GM18499 (cell line): Measurements from ENCODE around the gene MOB3B.
A peak's percentile ranks its signal among the peaks of the same experiment; 100 is the strongest.

Experiments used
- ATAC-seq: cut with Tn5 transposase; IDR thresholded peaks from one replicate; pipeline ENCODE4 v1.9.1; 2021; ENCODE audit warnings: moderate number of reproducible peaks; ENCODE audit not compliant: insufficient read depth, unreplicated experiment

The MOB3B gene

DNA sequence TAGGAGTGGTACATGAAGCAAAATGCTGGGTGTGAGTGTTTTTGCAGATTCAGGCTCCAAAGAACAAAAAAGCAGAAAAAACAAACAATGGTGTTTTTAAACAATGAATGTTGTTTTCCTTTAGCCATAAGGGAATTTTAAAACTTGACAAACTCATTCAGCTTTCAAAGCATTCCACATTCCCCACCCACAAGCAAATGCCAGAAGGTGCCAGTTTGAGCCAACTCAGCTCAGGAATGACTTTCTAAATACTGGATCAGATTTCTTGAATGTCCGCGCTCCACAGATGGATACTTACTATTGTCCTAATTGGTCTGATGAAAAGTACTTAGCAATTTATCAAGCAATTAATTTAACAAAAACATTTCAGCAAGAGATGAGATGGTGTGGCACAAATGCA, 12.9 kb upstream of the MOB3B start:
- no peak for ATAC-seq

DNA sequence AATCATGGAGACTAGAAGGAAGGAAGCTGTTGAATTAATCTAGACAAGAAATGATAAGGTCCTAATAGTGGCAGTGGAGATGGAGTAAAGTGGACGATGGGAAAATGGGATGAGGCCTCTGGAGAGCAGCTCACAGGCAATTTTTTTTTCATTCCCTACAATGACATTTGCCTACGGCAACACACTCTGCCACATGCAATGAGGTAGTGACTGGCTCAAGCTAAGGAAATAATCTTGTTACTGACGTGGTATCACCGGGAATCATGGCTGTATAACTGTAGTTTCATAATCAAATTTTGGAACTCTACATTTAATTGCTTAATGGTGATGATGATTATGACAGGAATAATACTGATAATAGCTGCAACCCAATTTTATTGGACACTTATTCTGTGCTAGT, 12.1 kb upstream of the MOB3B start:
- ATAC-seq: no peak

DNA sequence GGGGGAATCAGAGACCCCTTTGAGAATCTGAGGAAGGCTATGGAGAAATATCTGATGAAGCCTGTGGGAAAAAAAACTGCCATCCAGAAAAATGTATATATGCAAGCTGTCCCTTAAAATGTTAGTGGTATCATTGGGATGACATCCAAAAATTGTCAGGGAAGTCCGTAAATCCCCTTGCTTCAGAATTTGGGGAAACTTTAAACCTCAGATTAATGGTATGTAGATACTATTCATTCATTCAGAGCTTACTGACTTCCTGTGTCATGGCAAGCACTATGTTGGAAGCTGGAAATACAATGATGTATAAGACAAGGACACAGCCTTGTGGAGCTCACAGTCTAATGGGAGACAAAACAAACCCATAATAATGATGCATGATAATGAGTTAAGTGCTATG, 10.9 kb upstream of the MOB3B start:
- no peak for ATAC-seq

DNA sequence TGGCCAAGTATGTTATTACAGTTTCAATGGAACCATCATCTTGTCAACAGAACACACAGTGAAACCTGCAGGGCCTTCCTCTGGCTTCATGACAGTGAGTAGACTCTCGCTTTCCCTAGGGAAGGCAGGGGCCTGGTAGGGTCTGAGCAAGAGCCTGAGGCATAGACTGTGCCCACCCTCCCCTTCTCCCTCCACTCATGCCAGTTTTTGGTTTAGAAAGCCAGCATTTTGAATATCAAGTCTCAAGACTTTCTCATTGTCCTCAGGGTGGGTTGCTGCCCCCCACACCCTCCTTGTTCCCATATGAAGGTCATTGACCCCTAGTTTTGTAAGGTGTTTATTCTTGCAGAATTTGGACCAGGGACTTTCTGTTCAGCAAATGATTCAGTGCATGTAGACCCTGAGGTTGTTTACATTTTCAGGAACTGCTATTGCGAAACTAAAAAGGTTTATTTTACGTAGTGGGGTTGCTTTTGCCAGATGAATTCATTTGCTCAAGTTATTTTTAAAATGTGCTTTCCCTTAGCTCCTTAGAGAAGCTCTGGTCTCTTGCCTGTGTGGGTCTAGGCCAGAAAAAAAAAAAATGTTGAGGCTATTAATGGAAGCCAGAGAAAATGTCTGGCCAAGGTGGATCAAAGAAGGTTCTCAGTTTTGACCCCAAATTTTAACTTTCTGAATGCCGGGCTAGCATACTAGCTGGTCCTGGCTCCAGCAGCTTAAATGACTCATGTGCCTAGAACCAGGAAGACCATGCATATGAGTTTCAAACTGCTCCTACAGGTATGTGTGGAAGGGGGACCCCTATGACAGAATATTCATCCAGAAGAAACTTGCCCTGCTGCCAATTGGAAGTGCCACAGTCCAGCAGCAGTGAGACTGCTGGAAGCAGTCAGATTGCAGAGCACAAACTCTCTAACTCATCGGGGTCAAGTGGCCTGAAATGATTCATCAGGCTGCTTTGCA, 10.1 kb upstream of the MOB3B start:
- no peak for ATAC-seq

DNA sequence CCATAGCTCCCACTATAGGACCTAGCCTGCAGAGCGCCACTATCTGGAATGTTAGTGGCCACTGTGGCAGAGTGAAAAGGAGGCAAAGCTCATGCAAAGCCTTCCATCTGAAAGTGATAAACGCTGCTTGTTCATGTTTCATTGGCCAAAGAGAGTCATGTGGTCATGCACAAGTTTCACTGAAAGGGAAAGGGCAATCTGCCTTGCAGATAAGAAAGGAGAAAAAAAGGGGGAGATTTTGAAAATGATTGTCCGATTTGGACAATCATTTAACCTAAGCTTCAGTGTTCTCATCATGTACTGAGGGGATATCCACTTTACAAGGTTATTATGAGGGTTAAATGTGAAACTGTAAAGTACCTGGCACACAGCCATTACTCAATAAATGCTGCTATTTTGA, 9.0 kb upstream of the MOB3B start:
- no peak for ATAC-seq

DNA sequence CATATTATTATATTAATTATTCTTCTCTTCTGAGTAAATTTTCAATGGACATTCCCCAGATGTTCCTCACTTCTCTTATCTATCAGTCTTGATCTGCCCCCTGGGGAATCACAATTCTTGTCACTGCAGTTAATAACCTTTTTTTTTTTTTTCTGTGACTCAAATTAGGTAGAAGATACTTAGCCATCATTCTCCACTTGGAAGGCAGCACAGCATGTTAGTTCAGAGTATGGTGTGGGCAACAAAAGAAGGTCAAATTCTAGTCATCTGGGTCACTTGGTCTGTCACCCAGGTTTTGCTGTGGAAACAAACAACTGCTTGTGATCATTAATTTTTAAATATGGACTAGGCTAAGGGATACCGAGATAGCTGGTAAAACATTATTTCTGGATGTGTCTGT, 8.1 kb upstream of the MOB3B start:
- no peak for ATAC-seq

DNA sequence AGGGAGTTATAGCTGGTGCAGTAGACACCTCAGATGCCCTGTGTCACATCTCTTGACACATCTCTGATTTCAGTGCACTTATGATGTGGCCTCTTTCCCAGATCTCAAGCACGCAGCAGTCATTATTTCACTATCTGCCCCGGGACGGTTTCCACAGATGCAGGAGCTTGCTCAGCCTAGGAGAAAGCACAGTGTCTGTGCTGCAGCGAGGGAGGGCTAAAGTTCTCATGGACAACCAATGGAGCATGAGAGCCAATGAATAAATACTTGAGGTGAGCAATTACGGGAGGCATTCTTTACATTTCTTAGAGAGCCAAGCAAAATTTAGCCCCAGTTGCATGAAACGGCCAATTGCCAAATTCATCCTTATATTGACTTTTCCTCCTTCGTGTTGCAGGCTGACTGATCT, 7.4 kb upstream of the MOB3B start:
- ATAC-seq: no peak

- ATAC-seq: no peak
Observed at GRCh38 chr9:27536168-27536567, 6.6 kb upstream of the MOB3B start.

GRCh38 chr9:27535701-27536118, 6.1 kb upstream of the MOB3B start:
- no peak for ATAC-seq

- no peak for ATAC-seq
Observed at GRCh38 chr9:27534658-27535209, 5.1 kb upstream of the MOB3B start.

DNA sequence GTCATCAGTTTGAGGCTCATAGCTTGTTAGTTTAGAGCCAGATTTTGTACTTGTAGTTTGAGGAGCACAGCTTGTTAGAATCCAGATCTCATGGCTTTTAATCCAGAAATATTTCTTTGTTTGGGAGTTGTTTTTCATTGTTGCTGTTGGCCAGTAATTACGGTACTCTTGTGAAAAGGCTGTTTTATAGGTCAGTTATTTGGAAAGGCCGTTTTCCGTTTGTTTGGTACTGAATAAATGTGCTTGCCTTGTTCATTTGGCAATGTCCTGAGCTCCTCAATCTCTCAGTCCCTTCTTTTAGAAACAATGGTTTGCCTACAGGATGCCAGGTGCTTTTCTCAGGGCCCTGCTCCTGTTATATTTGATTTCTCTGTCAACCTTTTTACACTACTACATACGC, 4.5 kb upstream of the MOB3B start:
- no peak for ATAC-seq

DNA sequence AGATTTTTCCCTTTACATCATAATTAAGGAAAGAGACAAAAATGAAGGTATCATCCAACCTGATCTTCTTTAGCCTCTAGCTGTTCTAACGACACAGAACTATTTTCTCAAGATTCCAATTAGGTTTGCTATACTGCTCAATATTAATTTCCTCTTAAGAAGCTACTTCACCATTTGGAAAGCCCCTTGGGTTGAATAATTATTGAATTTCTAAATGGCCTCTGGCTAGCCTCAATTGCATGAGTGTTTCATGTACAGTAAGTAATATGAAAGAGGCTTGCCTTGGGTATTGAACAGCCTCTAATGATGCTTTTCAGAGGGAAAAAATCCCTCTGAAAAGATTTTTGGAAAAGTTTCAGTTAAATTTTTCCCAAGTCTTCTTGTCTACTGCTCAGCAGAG, 3.7 kb upstream of the MOB3B start:
- ATAC-seq: no peak

DNA sequence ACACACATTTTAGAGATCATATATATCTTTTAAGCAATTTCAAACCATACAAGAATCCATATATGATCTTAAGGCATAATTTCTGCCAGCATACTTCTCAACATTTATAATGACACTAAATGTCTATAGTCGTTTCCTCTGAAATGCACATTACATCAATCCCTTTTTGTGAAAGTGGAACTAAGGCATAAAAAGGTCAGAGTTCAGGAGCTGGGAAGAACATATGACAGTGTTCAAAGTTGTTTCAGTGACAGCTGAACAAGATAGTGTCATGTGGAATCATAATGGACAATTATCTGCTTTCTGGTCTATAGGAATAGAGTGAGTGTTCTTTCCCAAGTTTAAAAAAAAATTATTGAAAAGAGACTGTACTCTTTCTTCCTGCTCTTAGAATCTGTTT, 2.4 kb upstream of the MOB3B start:
- ATAC-seq: no peak

DNA sequence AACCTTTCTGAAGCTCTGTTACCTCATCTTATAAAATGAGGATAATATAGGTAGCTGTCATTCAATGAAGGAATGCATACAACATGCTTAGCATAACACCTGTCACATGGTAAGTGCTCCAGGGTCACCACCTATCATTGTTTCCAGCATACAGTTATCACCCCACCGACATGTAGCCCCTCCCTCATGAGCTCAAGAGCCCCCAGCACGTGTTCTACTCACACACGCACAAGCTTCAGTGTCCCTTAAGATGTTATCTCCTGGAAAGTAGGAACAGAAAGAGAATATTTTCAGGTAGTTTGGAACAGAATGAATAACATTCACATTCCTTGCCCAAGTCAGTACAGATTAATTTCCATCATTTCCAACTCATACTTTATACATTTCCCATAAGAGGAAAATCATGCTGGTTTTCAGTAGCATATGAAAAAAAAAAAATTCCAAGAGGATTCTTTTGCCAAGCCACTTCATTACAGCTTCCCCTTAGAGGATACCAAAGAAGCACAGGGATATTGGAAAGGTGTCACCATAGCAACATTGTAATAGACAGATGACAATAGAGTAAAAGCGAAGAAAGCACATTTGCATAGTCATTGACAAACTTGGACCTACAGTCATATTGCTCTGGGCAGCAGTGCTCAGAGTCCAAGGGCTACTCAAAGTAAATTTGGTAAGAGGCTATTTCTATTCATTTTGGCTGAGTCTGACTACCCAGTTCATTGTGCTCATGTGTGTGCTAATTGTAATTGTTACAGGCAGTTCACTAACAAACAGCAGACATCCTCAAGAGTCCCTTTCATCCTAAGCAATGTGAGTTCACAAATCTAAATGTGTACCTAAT, 1.5 kb upstream of the MOB3B start:
- no peak for ATAC-seq

GRCh38 chr9:27528886-27529315, 713 bp downstream of the MOB3B start:
- no peak for ATAC-seq

DNA sequence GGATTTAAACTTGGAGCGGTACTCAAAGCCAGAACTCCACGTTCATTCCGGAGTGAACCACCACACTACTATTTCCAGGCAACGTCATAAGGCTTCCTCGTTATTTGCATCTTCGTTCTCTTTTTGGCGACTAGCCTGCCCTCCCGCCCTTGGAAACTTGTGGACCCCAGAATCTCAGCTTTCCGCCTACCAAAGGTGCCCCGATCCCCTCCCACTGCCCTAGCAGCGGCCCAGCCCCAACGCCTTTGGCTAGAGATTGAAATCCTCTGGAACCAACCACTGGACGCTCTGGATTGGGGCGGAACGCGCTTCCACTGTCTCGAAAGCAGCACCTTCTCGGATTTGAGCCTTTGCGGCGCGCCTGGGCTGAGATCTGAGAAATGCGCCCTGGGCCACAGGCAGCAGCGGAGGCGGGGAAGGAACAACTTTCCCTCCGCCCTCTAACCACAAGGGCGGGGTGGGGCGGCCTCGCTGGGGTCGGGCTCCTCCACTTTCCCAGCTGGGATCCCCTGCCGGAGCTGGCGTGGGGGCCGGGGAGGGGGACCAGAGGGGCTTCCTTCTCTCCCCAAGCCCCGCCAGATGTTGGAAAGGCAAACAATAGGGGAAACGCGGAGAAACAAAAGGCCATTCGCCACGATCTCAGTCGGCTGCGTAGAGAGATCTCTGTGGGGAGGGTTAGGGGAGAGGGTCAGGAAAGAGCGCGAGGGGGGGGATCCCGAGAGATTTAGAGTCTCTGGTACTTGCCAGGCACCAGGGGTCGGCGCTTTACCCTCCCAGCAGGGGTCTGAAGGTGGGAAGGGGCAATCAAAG, 1.3 kb downstream of the MOB3B start:
- peak; percentile 58 for ATAC-seq

- ATAC-seq: no peak
Observed at GRCh38 chr9:27527702-27528075, 1.9 kb downstream of the MOB3B start.

DNA sequence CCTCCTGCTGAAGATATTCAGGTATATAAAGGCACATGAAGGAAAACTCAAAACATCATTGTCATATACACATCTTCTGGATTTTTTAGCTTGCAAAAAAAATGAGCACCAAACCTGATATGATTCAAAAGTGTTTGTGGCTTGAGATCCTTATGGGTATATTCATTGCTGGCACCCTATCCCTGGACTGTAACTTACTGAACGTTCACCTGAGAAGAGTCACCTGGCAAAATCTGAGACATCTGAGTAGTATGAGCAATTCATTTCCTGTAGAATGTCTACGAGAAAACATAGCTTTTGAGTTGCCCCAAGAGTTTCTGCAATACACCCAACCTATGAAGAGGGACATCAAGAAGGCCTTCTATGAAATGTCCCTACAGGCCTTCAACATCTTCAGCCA, 5.4 kb downstream of the MOB3B start, which contains the start of gene IFNK:
TSS of gene IFNK (plus strand) at position 55 of the 400 bp plus-strand sequence. CDS start at position 102, 47 bp downstream.
- ATAC-seq: no peak

DNA sequence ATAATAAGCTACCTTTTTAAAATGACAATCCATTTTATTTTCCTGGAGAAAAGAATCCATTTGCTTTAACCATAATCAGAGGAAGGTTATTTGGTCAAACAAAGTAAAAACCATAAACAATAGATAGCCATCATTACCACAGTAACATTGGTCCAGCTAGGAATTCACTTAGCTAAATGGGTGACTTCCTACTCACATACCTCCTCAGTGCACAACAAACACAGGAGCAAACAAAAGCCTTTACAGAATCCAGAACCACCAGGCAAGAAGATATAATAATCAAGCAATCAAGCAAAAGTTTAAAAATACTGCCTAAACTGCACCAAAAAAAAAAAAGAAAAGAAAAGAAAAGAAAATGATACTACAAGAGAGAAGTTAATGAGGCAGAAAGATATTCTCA, 6.5 kb downstream of the MOB3B start:
- ATAC-seq: no peak

DNA sequence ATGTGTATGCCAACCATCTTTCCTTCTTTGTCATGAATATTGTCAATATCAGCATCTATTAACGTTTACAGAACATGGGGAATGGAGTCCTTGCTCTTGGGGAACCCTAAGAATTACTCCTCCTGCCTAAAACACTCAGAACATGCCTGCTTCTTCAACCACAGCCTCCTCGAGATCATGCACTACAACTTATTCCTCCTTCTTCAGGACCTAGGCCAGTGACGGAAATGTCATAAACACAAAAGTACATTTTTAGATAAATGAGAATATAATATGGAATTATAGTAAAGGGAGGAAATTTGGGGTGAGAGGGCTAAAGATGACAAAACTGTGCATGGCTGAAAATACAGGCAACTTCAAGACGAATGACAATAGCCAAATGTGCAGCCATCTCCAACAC, 8.6 kb downstream of the MOB3B start:
- no peak for ATAC-seq
